GM18858 (cell line): ENCODE data around the gene THOP1.
"Not testable (repeated sequence)": the region's sequence is repeated elsewhere in the genome, so short reads cannot be mapped to it uniquely, and the experiment has no call there.

Experiments used
- ATAC-seq: cut with Tn5 transposase; IDR thresholded peaks from one replicate; pipeline ENCODE4 v1.9.1; 2021; ENCODE audit not compliant: unreplicated experiment

THOP1 gene

DNA sequence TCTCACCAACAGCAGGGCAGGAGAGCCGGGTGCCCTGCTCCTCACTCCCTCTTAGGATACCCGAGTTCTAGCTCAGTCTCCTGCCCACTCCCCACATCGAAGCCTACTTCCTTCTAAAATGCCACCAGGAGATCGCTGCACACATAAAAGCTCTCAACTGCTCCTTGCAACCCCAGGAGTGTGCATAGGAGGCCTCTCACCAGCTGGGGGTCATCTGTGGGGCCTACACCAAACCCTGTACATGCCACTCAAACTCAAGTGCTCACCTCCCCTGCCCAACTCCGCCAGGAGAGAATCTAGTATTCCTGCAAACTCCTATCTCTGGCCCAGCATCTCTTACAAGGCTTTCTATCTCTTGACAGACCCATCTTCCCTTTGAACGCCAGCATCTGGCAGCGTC, 5.0 kb upstream of the THOP1 start:
- no peak for ATAC-seq

- ATAC-seq, result no peak
Measured at GRCh38 chr19:2782329-2782935, 2.9 kb upstream of the THOP1 start.

DNA sequence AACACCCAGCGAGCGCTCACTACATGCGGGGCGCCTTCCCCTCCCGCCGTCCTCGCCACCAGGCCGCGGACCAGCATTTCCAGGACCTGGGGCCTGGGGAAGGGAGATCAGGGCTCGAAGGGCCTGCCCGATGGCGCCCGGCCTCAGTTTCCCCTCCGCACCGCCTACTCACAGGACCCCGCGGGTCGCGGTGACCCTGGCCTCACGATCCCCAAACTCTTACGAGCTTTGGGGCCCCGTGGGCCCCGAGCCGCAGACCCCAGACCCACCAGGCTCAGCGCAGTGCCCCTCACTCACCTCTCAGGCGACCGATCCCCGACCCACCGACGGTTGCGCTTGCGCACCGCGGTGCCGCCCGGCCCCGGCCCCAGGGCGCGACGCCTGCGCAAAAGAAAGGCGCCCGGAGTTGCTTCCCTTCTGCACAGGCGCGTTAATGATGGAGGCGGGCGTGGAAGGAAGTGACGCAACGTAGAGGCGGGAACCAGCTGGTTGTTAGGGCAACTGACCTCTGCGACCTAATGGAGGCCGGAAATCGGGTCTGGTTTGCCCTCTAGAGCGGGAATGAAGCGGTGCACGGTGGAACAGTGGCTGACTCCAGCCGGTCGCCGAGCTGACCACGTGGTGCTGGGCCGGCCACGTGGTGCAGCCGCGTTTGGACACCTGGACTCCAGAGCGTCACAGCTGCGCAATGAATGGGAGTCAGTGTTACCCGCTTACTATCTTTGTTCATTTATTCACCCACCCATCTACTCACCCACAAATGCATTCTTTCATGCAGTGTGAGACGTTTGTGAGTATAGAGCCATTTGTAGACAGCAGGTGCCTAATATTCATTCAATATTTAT, 2.1 kb upstream of the THOP1 start, which contains the start of gene SGTA:
Gene SGTA, minus strand, starts transcription at position 338 of the 845 bp plus-strand sequence. CDS start 14,205 bp downstream, outside the sequence.
- ATAC-seq, result peak; percentile 61

- no peak for ATAC-seq
Measured at GRCh38 chr19:2783781-2784145, 1.5 kb upstream of the THOP1 start.

GRCh38 chr19:2787115-2787514, 1.8 kb downstream of the THOP1 start:
- no peak for ATAC-seq

DNA sequence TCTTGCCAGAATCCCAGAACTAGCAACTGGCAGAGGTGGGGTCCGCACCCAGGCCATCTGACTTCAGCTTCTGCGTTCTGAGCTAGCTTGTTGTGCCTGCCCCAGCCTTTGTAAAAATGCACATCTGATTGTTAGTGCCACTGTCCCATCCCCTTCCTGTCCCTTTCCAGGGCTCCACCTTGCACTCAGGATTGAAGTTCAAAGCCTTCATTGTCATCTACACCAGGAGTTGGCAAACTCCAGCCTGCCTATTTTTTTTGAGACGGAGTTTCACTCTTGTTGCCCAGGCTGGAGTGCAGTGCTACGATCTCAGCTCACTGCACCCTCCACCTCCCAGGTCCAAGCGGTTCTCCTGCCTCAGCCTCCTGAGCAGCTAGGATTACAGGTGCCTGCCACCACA, 2.9 kb downstream of the THOP1 start:
- no peak for ATAC-seq

DNA sequence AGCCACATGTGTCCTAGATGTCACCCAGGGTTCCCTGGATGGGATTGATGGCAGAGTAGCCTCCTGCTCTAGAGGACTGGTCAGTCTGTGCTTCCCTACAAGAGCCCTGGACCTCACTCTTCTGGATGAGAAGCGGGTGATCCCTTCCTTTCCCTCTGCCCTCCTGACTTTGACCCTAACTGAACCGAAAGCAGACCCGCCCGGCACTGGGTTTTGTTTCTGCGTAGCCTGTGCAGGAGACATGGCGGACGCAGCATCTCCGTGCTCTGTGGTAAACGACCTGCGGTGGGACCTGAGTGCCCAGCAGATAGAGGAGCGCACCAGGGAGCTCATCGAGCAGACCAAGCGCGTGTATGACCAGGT, 4.9 kb downstream of the THOP1 start:
- ATAC-seq, result no peak

DNA sequence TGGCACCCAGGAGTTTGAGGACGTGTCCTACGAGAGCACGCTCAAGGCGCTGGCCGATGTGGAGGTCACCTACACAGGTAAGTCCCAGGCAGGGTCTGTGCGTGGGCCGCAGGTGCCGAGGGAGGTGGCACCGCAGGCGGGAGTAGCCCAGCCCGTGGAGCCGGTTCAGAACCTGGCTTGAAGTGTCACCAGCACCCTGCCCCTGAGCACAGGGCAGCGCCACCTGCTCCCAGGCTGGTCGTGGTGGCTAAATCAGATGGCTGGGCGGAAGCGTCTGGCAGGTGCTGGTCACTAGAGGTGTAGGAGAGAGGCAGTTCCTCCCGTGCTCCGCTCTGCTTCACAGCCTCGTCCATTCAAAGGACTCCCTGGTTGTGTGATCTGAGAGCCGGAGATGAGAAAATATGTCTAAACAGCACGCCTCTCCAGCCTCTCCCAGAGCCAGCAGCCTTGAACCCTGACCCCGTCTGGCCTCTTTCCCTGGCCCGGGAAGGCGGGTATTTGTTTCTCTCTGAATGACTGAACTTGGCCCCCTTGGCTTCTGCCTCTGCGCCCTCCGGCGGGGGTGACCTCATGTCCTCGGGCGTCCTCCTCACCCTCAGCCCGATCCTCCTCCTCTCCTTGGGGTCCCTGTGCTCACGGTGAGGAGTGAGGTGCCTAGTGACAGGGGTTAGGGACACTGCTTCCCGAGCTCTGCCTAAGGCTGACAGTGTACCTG, 5.4 kb downstream of the THOP1 start:
- no peak for ATAC-seq

DNA sequence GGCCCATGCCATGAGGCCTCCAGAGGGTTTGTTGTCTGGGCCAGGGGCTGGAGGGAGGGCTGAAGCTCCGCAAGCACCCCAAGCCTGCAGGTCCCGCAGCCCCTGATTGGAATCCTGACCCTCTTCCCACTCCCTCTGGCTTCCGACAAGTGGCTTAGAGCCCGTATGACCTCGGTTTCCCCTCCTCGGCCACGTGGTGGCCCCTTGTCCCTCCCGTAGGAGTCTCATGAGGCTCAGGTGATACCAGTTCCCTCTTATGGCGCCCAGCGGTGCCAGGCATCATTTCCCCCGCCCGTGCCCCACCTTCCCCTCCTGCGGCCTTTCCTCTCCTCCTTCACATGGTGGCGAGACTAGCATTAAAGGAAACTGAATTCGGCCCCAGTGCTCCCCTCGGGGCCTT, 6.1 kb downstream of the THOP1 start:
- no peak for ATAC-seq

DNA sequence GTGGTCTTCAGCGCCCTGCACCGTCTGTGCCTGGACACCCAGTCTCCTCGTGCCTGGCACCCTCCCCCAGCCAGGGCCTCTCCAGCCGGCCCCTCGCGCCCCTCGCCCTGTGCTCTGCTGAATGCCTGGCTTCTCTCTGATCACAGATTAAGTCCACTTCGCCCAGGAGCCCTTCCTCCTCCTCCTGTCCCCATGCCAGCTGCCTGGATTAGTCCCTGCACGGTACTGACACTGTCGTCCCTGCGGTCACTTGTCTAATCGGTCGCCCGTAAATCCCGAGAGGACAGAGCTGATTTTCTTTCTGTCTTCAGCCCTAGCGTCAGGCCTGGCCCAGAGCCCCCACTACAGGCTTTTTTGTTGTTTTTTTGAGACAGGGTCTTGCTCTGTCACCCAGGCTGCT, 6.6 kb downstream of the THOP1 start:
- no peak for ATAC-seq

GRCh38 chr19:2792666-2793065, 7.4 kb downstream of the THOP1 start:
- not testable (repeated sequence) for ATAC-seq

- no peak for ATAC-seq
Measured at GRCh38 chr19:2793126-2793525, 7.8 kb downstream of the THOP1 start.

DNA sequence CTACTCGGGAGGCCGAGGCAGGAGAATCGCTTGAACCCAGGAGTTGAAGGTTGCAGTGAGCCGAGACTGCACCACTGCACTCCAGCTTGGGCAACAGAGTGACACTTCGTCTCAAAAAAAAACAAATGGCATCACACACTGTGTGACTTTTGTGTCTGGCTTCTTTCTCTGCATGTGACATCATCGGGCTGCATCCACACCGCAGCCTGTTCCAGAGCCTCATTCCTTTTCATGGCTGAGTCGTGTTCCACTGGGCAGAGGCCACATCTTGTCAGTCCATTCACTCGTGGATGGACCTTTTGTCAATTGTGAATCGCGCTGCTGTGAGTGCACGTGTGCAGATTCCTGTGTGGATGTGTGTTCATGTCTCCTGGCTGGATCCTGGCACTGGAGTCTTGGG, 8.3 kb downstream of the THOP1 start:
- ATAC-seq, result no peak

GRCh38 chr19:2795827-2796658, 10.7 kb downstream of the THOP1 start:
- ATAC-seq, result no peak

GRCh38 chr19:2796659-2797266, 11.5 kb downstream of the THOP1 start:
- no peak for ATAC-seq

- ATAC-seq, result no peak
Measured at GRCh38 chr19:2797280-2797679, 12.0 kb downstream of the THOP1 start.

- ATAC-seq, result no peak
Measured at GRCh38 chr19:2798158-2798685, 12.9 kb downstream of the THOP1 start.

DNA sequence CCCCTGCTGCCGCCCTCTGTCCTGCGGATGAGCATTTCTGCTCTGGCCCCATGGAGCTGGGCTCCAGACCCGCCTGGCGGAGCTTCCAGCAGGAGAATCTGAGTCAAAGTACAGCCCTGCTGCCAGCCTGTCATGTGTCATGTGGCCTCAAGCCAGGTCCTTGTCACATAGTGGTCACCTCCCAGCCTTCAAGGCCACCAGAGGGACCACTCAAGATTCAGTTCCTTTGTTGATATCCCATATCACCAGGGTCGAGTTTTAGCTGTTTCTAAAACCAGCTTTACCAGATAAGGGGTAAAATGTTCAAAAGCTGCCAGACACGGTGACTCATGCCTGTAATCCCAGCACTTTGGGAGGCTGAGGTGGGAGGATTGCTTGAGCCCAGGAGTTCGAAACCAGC, 13.4 kb downstream of the THOP1 start:
- no peak for ATAC-seq

DNA sequence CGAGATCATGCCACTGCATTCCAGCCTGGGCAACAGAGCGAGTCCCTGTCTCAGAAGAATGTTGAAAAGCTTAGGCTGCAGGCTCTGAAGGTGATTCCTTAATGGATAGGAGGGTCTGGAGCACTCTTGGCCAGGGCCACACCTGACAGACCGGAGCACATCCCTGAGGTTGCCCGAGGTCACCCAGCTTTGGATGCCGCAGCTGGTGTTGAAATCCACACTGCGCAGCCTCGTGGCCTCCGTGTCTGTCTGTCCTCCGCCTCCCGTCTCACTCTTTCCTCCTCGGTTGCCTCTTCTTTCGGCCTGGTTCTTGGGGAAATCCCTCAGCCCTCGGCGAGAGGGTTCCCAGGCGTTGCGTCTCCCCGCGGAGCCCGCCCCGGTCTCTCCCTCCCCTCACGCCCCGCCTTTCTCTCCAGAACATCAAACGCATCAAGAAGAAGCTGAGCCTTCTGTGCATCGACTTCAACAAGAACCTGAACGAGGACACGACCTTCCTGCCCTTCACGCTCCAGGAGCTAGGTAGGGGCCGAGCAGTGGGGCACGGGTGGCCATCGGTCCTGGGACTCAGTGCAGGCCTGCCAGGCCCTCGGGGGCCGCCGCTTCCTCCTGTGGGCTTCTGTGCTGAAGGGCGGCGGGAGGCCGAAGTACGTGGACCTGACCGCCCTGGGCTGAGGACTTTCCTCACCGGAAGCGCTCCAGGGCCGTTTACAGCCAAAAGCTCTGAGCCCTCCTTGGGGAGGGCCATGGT, 14.1 kb downstream of the THOP1 start:
- no peak for ATAC-seq

GRCh38 chr19:2800506-2800905, 15.2 kb downstream of the THOP1 start:
- no peak for ATAC-seq
